Stromal cell of bone marrow (primary cell): ENCODE measurements around the gene SHC1.

Experiments used
- DNase-seq: peaks from one replicate; pipeline ENCODE4 v3.0.0-alpha.2; 2012; ENCODE audit warnings: low read depth

The SHC1 gene

GRCh38 chr1:154970631-154971340 lies at the start of gene SHC1:
Gene SHC1 (minus strand): TSS chr1:154970747. CDS start chr1:154970526, 221 bp downstream.
- peak; percentile 97 for DNase-seq

DNA sequence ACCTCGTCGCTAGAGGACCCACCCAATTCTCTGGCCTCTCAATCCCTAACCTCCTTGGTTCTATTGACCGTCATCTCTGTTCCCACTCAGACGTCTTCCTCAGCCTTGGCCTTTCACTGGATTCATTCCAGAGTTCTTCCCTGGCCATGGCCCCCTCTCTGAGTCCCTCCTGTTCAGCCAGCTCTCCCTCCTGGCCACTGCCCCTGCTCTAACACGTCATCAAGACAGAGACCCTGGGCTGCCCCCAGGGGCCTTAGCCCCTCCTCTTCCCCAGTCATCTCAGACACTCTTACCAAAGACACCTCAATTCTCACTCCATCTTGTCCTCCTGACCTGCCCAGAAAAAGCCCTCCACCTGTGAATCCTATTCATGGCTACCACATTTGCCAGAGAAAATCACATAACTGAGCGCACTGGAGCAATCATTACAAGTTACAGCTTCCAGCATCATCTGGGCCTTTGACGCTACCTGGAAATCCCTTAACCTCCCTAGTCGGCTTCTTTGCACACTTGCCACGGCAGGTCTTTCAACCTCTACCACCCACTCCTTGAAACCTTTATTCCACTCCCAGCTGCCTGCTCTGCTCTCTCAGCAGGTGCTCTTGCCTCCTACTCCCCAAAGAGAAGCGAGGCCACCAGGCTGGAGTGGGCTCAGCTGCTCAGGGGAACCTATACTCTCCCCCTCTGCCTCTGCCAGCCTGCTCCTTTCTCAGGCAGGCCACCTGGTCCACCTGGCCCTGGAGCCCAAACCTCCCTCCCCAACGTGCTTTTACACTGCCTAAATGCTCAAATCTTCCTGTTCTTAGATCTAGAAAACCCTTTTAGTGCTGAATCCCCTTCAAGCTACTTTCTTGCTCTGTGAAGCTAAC lies 49.1 kb upstream of the SHC1 start:
- no peak for DNase-seq

GRCh38 chr1:155018617-155019348 lies 48.2 kb upstream of the SHC1 start:
- DNase-seq, result no peak

GRCh38 chr1:155017946-155018316 lies 47.4 kb upstream of the SHC1 start:
- no peak for DNase-seq

DNA sequence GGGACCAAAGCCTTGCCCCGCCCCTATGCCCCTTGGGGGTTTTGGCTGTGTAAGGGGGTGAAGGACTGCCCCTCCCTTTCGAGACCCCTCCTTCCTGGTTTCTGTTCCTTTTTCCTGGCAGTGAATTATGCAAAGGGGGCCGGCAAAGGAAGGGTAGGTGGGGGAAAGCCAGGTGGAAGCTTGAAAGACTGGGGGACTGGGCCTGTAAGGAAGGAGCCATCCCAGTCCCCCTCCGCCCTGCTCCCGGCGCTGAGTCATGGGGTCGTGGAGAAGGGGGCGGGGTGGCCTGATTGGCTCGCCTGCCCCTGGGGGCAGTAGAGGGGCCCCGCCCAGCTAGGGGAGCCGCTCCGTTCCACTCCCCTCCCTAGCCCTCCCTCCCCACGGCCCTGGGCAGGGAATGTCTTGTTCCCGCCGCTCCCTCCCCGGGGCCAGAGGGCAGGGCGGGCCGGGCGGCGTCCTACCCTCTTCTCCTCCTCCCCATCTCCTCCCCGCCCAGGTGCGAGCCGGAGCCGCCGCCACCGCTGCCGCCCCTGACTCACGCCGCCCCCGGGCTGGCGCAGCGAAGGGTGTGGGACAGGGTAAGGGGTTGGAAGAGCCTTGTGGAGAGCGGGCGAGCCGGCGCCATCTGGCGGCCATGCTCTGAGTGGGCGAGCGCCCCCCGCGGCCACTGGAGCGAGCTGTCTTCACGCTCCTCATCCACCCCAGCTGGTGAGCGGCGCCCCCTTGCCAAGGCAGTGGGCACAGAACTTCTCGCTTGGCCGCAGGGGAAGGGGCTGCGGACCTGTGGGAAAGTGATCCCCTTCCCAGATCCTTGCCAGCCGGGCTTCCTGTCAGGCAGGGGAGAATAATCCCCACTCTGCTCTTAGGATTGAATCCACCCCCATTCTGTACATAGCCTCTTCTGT lies 46.7 kb upstream of the SHC1 start:
- DNase-seq, result peak; percentile 68

DNA sequence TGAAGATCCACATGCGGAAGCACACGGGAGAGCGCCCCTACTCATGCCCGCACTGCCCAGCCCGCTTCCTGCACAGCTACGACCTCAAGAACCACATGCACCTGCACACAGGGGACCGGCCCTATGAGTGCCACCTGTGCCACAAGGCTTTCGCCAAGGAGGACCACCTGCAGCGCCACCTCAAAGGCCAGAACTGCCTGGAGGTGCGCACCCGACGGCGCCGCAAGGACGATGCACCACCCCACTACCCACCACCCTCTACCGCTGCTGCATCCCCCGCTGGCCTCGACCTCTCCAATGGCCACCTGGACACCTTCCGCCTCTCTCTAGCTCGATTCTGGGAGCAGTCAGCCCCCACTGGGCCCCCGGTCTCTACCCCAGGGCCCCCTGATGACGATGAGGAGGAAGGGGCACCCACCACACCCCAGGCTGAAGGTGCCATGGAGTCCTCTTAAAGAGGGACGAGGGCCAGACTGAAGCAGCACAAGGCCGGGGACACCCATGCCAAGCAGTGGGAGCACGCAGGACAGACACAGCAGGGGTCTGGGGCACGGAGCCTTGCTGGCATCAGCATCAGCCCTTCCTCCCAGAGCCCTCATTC lies 45.8 kb upstream of the SHC1 start:
- DNase-seq, result no peak

DNA sequence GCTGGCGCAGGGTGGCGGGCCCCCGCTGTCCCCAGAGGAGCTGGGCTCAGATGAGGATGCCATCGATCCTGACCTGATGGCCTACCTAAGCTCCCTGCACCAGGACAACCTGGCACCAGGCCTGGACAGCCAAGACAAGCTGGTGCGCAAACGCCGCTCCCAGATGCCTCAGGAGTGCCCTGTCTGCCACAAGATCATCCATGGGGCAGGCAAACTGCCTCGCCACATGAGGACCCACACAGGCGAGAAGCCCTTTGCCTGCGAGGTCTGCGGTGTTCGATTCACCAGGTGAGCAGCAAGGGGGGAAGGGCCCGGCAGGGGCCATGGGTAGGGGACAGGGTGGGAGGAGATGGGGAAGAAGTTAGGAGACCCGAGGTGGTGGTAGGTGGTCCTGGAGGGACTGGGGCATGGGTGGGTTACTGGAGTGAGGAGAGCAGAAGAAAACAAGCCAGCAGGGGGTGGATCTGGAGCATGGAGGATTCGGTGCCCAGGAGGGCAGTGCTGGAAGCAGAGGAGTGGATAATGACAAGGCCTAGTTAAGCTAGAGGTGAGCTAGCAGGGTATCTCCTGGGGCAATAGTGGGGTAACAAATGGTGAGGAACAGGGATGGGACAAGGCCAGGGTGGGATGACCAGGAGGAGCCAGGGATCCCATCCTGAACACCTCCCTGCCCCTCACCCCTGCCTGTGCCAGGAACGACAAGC lies 45.1 kb upstream of the SHC1 start:
- no peak for DNase-seq

DNA sequence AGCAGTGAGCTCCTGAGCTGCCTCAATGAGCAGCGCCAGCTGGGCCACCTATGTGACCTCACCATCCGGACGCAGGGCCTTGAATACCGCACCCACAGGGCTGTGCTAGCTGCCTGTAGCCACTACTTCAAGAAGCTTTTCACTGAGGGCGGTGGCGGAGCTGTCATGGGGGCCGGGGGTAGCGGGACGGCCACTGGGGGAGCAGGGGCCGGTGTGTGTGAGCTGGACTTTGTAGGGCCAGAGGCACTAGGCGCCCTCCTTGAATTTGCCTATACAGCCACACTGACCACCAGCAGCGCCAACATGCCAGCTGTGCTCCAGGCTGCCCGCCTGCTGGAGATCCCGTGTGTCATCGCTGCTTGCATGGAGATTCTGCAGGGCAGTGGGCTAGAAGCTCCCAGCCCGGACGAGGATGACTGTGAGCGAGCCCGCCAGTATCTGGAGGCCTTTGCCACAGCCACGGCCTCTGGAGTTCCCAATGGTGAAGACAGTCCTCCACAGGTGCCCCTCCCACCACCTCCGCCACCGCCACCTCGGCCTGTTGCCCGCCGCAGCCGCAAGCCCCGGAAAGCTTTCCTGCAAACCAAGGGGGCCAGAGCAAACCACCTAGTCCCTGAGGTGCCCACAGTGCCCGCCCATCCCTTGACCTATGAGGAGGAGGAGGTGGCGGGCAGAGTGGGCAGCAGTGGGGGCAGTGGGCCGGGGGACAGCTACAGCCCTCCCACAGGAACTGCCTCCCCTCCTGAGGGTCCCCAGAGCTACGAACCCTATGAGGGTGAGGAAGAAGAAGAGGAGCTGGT lies 44.4 kb upstream of the SHC1 start:
- no peak for DNase-seq

GRCh38 chr1:155013632-155014031 lies 43.1 kb upstream of the SHC1 start:
- no peak for DNase-seq

- DNase-seq, result no peak
Measured at GRCh38 chr1:155012776-155013602, 42.4 kb upstream of the SHC1 start.

DNA sequence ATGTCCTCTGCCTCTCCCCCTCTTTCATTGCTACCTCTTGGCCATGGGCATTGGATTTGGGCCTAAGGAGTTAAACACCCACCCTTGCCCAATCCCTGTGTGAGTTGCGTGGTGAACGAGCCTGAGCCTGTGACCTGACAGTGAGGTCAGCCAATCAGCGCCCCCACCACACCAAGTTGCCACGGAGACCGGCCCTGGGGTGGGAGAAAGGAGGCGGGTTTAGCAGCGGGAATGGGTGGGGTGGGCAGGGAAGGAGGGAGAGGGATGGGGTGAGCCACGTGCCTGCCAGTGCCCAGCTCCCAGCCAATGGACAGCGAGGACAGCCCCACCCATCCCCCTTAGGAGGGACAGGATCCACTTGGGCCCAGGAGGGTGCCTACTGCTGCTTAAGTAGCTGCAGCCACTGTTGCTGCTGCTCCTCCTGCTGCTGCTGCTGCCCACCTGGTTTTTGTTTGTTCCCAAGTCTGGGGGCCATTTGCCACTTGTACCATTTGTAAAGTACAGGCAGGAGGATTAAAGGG lies 41.5 kb upstream of the SHC1 start:
- DNase-seq, result peak; percentile 61

GRCh38 chr1:155011437-155012025 lies 41.0 kb upstream of the SHC1 start:
- no peak for DNase-seq

DNA sequence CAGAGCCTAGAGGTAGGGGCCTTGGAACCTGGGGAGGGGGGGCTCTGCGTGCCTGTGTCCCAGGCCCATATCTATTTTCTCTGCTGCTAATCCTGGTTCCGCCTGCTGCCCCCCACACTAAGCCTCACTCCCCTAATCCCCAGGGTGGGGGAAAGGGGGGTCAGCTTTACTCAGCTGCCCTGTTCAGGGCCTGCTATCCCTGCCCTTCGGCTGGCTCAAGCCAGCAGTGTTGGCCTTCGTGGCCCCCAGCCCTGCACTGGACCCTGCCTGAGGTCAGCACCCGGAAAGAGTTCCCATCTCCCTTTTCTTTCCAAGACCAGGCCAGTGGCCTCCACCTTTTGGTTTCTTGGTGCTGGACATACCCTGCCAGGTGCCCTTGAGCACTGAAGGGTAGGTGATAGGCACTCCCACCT lies 40.5 kb upstream of the SHC1 start:
- DNase-seq, result no peak

DNA sequence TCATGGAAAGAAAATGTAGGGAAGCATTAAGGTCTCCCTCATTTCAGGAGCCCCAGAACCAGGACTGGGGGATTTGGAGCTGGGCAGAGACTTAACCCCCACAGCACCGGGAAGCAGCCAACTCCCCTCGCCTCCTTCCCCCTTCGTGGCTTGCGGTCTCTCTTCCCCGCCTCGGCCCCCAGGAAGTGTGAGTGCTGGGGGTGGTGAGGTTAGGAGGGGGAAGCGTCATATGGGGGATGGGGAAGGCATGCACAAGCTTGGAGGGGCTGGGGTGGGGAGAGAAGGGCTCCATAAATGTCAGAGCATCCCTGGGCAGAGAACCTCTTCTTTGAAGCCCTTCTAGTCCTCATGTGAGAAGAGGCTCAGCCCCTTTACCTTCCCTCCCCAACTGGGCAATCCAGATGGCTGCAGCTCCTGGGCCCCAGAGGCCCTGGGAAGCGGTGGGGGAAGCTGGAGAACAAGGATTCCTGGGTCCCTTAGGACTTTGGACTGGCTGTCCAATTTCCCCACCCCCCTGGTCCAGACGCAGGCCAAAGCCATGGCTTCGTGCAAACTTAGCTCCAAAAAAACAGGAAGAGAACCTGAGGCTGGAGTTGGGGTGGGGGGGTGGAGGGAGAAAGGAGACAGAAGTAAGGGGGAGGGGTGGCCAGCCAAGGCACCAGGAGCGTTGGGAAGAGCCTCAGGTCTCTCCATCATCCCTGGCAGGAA lies 39.8 kb upstream of the SHC1 start:
- DNase-seq, result no peak

- DNase-seq, result no peak
Measured at GRCh38 chr1:155009742-155010141, 39.2 kb upstream of the SHC1 start.

GRCh38 chr1:155009221-155009711 lies 38.7 kb upstream of the SHC1 start:
- no peak for DNase-seq
